Memory B cell (primary cell): Measurements from ENCODE around the gene TREX2.

Source experiments
- ATAC-seq: fragments of 150-1000 bp; cut with Tn5 transposase; 2 replicates; pipeline ENCODE4 v1.10.0; 2021; ENCODE audit warnings: low read depth, mild to moderate bottlenecking, moderate library complexity
- DNase-seq, 2 donors: peaks; one replicate each; pipeline ENCODE4 v3.0.0; 2022; ENCODE audit warnings: low spot score in 2 of 2
- H3K27ac Mint-ChIP-seq: one replicate; pipeline ENCODE4 v1.8.0; 2022; ENCODE audit warnings: mild to moderate bottlenecking, moderate library complexity, mixed read lengths
- H3K27me3 Mint-ChIP-seq: one replicate; pipeline ENCODE4 v1.8.0; 2022; ENCODE audit warnings: mixed read lengths
- H3K36me3 Mint-ChIP-seq: one replicate; pipeline ENCODE4 v1.8.0; 2022; ENCODE audit warnings: mild to moderate bottlenecking, mixed read lengths
- H3K4me1 Mint-ChIP-seq: one replicate; pipeline ENCODE4 v1.8.0; 2022; ENCODE audit warnings: mixed read lengths
- H3K4me3 Mint-ChIP-seq: one replicate; pipeline ENCODE4 v1.8.0; 2022; ENCODE audit warnings: mild to moderate bottlenecking, moderate library complexity, mixed read lengths
- H3K9me3 Mint-ChIP-seq: one replicate; pipeline ENCODE4 v1.8.0; 2022; ENCODE audit warnings: mixed read lengths

The TREX2 gene

GRCh38 chrX:153456704-153457103, 10.8 kb upstream of the TREX2 start:
- no peak overlapping the region for H3K27ac Mint-ChIP-seq
- no peak overlapping the region for H3K4me3 Mint-ChIP-seq

DNA sequence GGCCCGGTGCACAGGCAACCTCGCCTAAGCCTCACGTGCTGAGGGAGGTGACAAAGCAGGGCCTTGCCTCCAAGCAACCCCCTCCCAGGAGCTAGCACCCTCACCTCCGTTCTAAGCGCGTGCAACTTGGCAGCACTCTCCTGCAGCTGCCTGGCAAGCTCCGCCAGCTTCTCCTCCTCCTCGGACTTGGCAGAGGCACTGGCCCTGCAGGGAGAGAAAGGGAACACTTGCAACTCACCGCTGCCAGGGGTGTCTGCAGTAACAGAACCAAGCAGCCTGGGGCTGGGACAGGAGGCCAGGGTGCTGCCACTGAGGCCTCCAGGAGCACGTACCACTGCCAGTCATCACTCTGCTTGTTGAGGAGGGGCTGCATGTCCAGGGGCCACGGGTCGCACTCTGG, 10.3 kb upstream of the TREX2 start:
- DNase-seq: no peak
- Mint-ChIP-seq H3K4me1 (no peaks in the 10 kb centered on the region), H3K36me3 (peaks cover 8% of the 10 kb centered on the region), H3K27ac (no peak overlapping the region), H3K27me3 (no peaks in the 10 kb centered on the region), H3K4me3 (no peak overlapping the region), H3K9me3 (no peaks in the 10 kb centered on the region)
- no peak for ATAC-seq

More at GRCh38 chrX:153456704-153457103, 10.8 kb upstream of the TREX2 start:
- Mint-ChIP-seq H3K4me1 (no peaks in the 10 kb centered on the region), H3K9me3 (no peaks in the 10 kb centered on the region), H3K27me3 (no peaks in the 10 kb centered on the region), H3K36me3 (peaks cover 9% of the 10 kb centered on the region)
- no peak for DNase-seq
- ATAC-seq: no peak

DNA sequence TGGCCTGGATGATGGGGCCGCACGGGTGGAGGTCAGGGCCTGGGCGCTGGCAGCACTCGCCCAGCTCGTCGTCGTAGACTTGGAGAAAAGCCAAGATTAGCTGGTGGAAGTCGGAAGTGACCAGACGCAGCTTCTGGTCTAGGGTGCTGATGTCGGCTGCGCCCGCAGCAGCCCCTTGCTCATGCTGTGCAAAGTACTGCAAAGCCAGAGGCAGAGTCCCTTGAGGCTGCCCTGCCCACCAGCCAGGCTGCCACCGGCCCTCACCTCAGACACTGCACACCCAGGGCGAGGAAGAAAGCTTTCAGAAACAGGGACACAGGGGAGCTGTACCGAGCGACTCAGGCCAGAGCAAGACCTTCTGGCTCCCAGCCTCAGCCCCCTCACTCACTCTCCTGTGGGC, 9.7 kb upstream of the TREX2 start:
- ATAC-seq: no peak
- Mint-ChIP-seq H3K27me3 (no peaks in the 10 kb centered on the region), H3K27ac (no peak overlapping the region), H3K4me1 (no peaks in the 10 kb centered on the region), H3K36me3 (peaks cover 9% of the 10 kb centered on the region), H3K9me3 (no peaks in the 10 kb centered on the region), H3K4me3 (no peak overlapping the region)
- DNase-seq: no peak

DNA sequence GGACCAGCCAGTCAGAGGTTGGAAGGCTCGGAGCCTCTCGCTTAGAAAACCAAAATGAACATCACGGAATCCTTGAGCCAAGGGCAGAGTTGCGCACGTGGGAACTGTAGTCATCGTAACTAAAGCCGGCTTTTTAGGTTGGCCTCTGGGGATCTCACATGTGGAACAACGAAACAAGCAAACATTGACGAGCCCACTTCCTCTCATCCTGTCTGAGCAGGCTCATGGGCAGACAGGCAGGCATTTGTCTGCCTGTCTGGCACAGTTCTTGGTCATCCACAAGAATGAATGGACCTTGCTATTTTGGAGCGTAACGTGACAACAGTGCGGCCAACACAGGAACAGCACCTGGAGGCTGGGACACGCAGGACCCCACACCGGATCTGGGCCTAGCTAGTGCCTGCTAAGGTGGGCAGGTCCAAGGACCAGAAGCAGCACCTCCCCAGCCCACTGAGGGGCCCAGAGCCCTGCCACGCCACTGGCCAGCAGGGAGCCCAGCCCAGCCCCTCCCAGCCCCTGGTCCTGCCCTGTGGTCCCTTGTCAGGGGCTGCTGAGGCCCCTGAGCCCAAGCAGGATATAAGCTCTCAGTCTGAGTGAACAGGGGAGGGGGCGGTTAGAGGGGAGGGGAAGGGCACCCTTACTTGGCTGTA, 9.2 kb upstream of the TREX2 start:
- Mint-ChIP-seq H3K9me3 (no peaks in the 10 kb centered on the region), H3K27me3 (no peaks in the 10 kb centered on the region), H3K27ac (no peak overlapping the region), H3K4me1 (no peaks in the 10 kb centered on the region), H3K36me3 (peaks cover 11% of the 10 kb centered on the region), H3K4me3 (no peak overlapping the region)
- ATAC-seq (no peak), DNase-seq (no peak)

- ATAC-seq (no peak), DNase-seq (no peak)
- Mint-ChIP-seq H3K36me3 (peaks cover 6% of the 10 kb centered on the region), H3K4me1 (no peaks in the 10 kb centered on the region), H3K4me3 (no peak overlapping the region), H3K27ac (no peak overlapping the region), H3K27me3 (no peaks in the 10 kb centered on the region), H3K9me3 (no peaks in the 10 kb centered on the region)
These were observed 5.1 kb upstream of the TREX2 start for GRCh38 chrX:153450949-153451277.

GRCh38 chrX:153450114-153450948, 4.5 kb upstream of the TREX2 start:
- no peak for ATAC-seq
- Mint-ChIP-seq H3K4me3 (no peak overlapping the region), H3K9me3 (no peaks in the 10 kb centered on the region), H3K27ac (no peak overlapping the region), H3K36me3 (peaks cover 6% of the 10 kb centered on the region), H3K27me3 (no peaks in the 10 kb centered on the region), H3K4me1 (no peaks in the 10 kb centered on the region)
- DNase-seq: no peak

DNA sequence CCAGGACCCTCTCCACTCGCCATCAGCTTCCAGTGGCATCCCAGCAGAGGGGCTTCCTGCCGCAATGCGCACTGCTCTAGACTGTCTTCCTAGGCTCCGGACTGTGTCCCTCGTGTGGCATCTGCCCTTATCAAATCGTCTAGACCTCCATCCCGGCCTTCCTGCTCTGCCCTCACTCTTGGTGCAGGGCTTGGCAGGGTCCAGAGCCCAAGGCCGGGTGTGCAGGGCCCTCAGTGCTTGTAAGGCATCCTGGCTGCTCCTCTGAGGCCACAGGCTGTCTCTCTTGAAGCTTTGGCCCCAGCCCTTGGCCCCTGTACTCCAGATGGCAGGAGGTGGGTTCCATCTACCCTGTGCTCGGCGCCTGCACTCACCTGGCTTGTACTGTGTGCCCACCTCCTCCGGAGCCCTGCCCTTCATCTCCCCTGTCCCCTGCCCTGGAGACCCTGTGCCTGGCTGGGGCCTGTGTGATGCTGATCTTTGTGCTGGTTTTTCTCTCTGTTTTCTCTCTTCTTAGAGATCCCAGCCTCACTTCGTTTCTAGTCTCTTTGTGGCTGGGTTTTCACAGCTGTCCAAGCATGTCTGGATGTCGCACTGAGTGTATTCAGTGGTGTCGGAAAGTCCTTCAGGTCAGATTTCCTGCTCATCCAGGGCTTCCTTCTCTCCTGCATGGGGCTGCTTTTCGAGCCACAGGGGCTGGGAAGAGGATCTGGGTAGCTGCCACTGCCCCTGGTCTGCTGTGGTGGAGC, 3.7 kb upstream of the TREX2 start:
- Mint-ChIP-seq H3K27me3 (no peaks in the 10 kb centered on the region), H3K36me3 (peaks cover 6% of the 10 kb centered on the region), H3K9me3 (no peaks in the 10 kb centered on the region), H3K4me3 (no peak overlapping the region), H3K4me1 (no peaks in the 10 kb centered on the region), H3K27ac (no peak overlapping the region)
- ATAC-seq (no peak), DNase-seq (no peak)

GRCh38 chrX:153448556-153449367, 2.9 kb upstream of the TREX2 start:
- no peak for DNase-seq
- H3K27ac Mint-ChIP-seq: no peak overlapping the region
- no peaks in the 10 kb centered on the region for H3K27me3 Mint-ChIP-seq
- H3K9me3 Mint-ChIP-seq: no peaks in the 10 kb centered on the region
- peaks cover 6% of the 10 kb centered on the region for H3K36me3 Mint-ChIP-seq
- no peaks in the 10 kb centered on the region for H3K4me1 Mint-ChIP-seq
- no peak overlapping the region for H3K4me3 Mint-ChIP-seq
- ATAC-seq: no peak

DNA sequence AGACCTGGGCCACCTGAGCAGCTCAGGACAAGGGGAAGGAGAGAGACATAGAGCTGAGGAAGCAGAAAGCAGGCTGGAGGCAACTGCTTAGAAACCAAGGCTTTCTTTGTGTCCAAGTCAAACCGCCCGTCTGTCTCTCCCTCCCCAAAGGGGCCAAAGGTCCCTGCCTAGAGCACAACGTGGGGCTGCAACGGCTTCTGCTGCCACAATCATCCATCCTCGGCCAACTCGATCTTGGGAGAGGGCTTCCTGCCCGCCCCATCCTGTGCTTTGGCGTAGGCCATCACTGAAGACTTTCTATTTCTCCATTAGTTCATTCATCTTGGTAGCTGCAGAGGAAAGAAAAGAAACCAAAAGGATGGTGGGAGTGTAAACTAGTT, 1.7 kb upstream of the TREX2 start:
- DNase-seq (no peak), ATAC-seq (no peak)
- no peaks in the 10 kb centered on the region for H3K27me3 Mint-ChIP-seq
- peaks cover 6% of the 10 kb centered on the region for H3K36me3 Mint-ChIP-seq
- H3K27ac Mint-ChIP-seq: no peak overlapping the region
- no peaks in the 10 kb centered on the region for H3K9me3 Mint-ChIP-seq
- H3K4me3 Mint-ChIP-seq: no peak overlapping the region
- H3K4me1 Mint-ChIP-seq: no peaks in the 10 kb centered on the region

GRCh38 chrX:153446950-153447580, 1.2 kb upstream of the TREX2 start:
- ATAC-seq: no peak
- H3K36me3 Mint-ChIP-seq: peaks cover 6% of the 10 kb centered on the region
- H3K27me3 Mint-ChIP-seq: no peaks in the 10 kb centered on the region
- H3K27ac Mint-ChIP-seq: no peak overlapping the region
- DNase-seq: no peak
- no peaks in the 10 kb centered on the region for H3K4me1 Mint-ChIP-seq
- H3K4me3 Mint-ChIP-seq: no peak overlapping the region
- no peaks in the 10 kb centered on the region for H3K9me3 Mint-ChIP-seq

DNA sequence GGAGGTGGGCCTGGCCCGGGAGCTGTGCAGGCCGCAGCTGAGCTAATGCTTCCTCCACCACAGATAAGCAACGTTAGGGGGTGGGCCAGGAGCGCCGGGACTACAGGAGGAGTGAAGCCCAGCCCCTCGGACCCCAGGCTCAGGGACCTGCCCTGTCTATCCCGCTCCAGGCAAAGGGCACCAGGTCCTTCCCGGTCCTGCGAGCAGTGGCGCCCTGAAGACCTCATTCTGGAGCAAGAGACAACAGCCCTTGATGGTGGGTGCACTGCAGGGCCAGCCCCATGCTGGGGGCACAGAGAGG, 730 bp upstream of the TREX2 start:
- no peak for ATAC-seq
- Mint-ChIP-seq H3K27me3 (no peaks in the 10 kb centered on the region), H3K27ac (no peak overlapping the region), H3K4me1 (no peaks in the 10 kb centered on the region), H3K4me3 (no peak overlapping the region), H3K36me3 (peaks cover 6% of the 10 kb centered on the region), H3K9me3 (no peaks in the 10 kb centered on the region)
- DNase-seq: no peak

DNA sequence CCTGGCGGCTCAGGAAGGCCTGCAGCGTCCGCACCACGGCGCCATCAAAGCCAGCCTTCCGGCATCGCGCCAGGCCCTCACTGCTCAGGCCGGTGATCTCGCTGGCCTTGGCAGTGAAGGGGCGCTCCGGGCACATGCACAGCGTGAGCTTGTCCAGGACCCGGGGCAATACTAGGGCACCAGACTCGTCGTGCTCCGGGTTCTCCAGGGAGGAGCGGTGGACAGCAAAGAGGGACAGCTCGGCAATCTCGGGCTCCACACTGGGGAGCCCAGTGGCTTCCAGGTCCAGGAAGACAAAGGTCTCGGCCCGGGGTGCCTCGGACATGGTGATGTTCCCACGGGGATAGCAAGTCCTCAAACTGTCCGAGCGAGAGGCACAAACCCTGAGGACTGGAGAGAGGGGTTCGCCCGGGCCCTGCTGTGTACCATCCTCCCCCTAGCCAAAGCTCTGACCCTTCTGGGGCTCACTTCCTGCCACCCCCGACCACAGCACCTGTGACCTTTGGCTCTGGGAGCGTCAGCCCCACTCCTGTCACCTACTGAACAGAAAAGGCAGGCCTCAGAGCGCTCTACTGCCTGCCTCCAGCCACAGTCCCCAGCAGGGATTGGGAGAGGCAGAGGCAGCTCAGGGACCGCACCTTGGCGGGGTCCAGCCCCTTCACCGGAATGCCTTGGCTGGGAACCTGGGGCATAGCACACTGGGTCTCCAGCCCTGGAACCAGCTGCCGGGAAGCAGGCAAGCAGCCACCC, 575 bp downstream of the TREX2 start:
- DNase-seq (no peak), ATAC-seq (no peak)
- H3K4me1 Mint-ChIP-seq: no peaks in the 10 kb centered on the region
- no peaks in the 10 kb centered on the region for H3K9me3 Mint-ChIP-seq
- no peak overlapping the region for H3K27ac Mint-ChIP-seq
- H3K27me3 Mint-ChIP-seq: no peaks in the 10 kb centered on the region
- no peak overlapping the region for H3K4me3 Mint-ChIP-seq
- peaks cover 2% of the 10 kb centered on the region for H3K36me3 Mint-ChIP-seq

DNA sequence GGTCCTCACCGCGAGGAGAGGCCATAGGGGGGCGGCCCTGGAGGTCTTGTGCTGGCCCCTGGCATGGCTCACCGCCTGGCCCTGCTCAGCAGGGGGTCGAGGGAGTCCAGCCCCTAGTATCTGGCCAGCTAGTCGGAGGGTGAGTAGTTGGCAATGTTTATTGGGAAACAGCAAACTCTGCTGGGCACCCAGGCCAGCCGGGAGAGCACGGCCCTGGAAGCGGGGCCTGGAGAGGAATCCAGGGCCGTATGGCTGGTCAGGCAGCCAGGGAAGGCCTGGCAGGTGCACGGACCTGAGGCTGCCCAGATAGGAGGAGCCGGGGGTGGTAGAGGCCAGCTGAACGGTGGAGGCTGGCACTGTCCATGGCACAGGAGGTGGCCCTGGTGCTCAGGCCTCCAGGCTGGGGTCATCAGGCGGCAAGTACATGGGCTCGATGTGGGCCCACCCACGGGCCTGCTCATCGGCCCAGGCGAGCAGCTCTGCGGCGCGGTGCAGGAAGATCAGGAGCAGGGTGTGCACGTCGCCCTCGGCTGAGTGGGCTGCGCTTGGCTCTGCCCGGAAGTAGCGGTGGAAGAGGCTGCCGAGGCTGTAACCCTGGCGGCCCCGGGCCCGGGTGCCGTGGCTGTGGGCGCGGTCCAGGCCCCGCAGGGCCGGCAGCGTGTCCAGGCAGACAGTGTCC, 1.4 kb downstream of the TREX2 start:
- ATAC-seq: no peak
- Mint-ChIP-seq H3K27ac (no peak overlapping the region), H3K4me1 (no peaks in the 10 kb centered on the region), H3K9me3 (peaks cover 2% of the 10 kb centered on the region), H3K36me3 (no peaks in the 10 kb centered on the region), H3K27me3 (peaks cover 4% of the 10 kb centered on the region), H3K4me3 (no peak overlapping the region)
- no peak for DNase-seq
